ENCODE measurements around the gene SPATS2.

DNA sequence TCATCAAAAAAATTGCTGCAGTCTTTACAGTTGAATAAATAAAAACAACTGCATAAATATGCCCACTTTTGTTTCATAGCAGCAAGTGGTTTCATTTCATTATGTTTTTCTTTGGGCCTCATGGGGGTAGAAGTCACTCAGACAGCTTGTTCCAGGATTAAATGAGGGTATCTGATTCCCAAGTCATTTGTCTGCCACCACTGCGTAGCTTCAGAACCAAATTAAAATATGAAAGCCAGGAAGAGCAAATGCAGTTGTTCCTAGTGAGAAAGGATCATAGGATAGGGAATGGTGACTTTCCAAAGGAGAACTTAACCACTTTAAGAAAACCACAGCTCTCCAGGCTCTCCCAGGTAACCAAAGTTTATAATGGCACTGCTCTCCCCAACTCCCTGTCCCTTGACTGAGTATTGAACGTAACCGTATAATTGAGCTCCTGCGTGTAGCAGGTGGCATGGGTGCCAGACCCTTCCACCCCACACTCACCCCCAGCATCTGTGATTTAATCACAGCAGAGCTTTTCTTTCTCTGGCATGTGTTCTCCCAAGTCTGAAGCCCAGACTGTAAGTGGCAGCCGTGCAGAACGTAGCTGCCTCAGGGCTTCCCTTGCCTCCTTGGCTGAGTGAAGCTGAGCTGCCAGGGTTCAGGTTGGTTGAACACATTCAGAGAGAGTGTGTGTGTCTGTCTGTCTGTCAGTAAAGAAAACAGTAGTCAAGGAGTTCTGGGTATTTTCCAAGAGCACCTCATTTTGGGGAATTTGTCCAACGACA, 160.3 kb downstream of the SPATS2 start:
- TF ChIP-seq, protein P1, sequence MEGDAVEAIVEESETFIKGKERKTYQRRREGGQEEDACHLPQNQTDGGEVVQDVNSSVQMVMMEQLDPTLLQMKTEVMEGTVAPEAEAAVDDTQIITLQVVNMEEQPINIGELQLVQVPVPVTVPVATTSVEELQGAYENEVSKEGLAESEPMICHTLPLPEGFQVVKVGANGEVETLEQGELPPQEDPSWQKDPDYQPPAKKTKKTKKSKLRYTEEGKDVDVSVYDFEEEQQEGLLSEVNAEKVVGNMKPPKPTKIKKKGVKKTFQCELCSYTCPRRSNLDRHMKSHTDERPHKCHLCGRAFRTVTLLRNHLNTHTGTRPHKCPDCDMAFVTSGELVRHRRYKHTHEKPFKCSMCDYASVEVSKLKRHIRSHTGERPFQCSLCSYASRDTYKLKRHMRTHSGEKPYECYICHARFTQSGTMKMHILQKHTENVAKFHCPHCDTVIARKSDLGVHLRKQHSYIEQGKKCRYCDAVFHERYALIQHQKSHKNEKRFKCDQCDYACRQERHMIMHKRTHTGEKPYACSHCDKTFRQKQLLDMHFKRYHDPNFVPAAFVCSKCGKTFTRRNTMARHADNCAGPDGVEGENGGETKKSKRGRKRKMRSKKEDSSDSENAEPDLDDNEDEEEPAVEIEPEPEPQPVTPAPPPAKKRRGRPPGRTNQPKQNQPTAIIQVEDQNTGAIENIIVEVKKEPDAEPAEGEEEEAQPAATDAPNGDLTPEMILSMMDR (IDR thresholded peaks at IDR 0.05), result no peak
- TF ChIP-seq EZH2 (IDR thresholded peaks at IDR 0.05; ENCODE audit: borderline replicate concordance, insufficient read depth, low read depth, low read length, poor library complexity, severe bottlenecking), result no peak
